Stimulated activated memory B cell treated with anti-CD40 and anti-IgM and Interleukin-4, amounts not matched to agents 10 μg/mL and 1 μg/mL and 100 μg/mL, for 72 hours (primary cell): Measurements from ENCODE around the gene CCDC136.

Source experiments
- ATAC-seq: fragments of 150-1000 bp; cut with Tn5 transposase; 2 replicates; pipeline ENCODE4 v1.10.0; 2021
- H3K27ac Mint-ChIP-seq: one replicate; pipeline ENCODE4 v1.8.0; 2022; ENCODE audit warnings: mild to moderate bottlenecking, mixed read lengths
- H3K27me3 Mint-ChIP-seq: one replicate; pipeline ENCODE4 v1.8.0; 2022; ENCODE audit warnings: mixed read lengths
- H3K36me3 Mint-ChIP-seq: one replicate; pipeline ENCODE4 v1.8.0; 2022; ENCODE audit warnings: mixed read lengths
- H3K4me1 Mint-ChIP-seq: one replicate; pipeline ENCODE4 v1.8.0; 2022; ENCODE audit warnings: mixed read lengths
- H3K4me3 Mint-ChIP-seq: one replicate; pipeline ENCODE4 v1.8.0; 2022; ENCODE audit warnings: mild to moderate bottlenecking, moderate library complexity, mixed read lengths
- H3K9me3 Mint-ChIP-seq: one replicate; pipeline ENCODE4 v1.8.0; 2022; ENCODE audit warnings: mixed read lengths

The CCDC136 gene

DNA sequence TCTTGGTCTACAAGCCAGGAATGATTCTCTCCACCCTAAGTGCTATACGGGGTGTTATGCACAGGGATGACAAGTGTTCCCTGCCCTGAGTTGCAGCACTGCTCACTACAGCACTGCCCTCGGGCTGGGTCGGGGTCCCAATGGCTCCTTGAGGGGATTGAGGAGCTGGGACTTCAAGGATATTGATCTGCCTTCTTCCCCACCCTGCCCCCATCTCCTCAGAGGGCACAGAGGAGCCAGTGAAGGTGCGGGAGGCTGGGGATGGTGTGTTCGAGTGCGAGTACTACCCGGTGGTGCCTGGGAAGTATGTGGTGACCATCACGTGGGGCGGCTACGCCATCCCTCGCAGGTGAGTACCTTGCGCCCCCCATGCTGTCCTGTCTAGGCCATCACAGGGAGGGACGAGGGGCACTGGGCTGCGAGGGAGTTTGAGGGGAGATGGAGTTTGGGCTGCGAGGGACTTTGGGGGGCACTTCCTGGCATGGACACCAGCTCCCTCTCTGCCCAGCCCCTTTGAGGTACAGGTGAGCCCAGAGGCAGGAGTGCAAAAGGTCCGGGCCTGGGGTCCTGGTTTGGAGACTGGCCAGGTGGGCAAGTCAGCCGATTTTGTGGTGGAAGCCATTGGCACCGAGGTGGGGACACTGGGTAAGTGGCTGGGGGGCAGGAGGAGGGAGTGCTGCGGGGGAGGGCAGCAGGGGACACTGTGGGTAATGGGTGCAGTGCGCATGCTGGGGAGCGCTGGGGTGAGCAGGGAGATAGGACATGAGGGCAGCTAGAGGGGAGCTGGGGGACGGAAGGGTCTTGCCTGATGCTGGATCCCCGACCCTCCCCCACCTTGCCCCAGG lies 48.8 kb downstream of the CCDC136 start:
- Mint-ChIP-seq H3K9me3 (no peaks in the 10 kb centered on the region), H3K4me1 (peaks cover 26% of the 10 kb centered on the region), H3K4me3 (no peak overlapping the region), H3K27me3 (peaks cover 20% of the 10 kb centered on the region), H3K27ac (no peak overlapping the region), H3K36me3 (no peaks in the 10 kb centered on the region)
- no peak for ATAC-seq

GRCh38 chr7:128841171-128841690 lies 49.5 kb downstream of the CCDC136 start:
- peaks cover 26% of the 10 kb centered on the region for H3K4me1 Mint-ChIP-seq
- H3K27ac Mint-ChIP-seq: no peak overlapping the region
- peak; percentile 65 for ATAC-seq
- no peak overlapping the region for H3K4me3 Mint-ChIP-seq
- H3K36me3 Mint-ChIP-seq: no peaks in the 10 kb centered on the region
- no peaks in the 10 kb centered on the region for H3K9me3 Mint-ChIP-seq
- H3K27me3 Mint-ChIP-seq: peaks cover 18% of the 10 kb centered on the region

DNA sequence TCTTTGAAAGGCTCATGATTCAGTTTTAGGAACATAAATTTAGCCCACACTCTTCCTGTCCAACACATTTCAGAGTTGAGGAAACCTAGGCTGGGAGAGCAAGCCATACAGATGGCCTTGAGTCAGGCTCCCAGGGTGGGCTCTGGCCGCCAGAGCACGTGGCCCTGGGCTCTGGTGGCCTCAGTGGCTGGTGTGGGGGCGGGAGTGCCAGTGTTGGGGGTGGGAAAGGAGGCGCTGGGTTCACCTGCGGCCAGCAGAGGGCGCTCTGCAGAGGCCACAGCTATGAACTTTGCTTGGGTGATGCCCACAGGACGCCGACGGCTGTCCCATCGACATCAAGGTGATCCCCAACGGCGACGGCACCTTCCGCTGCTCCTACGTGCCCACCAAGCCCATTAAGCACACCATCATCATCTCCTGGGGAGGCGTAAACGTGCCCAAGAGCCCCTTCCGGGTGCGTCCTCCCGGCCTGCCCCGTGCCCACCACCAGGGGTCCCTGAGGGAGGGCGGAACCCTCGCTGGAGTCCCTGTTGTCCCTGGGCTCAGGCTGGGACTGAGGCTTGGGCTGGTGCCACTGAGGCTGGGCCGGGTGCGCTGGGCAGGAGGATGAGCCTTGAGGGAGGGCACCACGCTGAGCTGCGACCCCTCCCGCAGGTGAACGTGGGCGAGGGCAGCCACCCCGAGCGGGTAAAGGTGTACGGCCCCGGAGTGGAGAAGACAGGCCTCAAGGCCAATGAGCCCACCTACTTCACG lies 50.3 kb downstream of the CCDC136 start:
- H3K27ac Mint-ChIP-seq: no peak overlapping the region
- H3K4me1 Mint-ChIP-seq: peaks cover 26% of the 10 kb centered on the region
- H3K4me3 Mint-ChIP-seq: no peak overlapping the region
- no peak for ATAC-seq
- peaks cover 10% of the 10 kb centered on the region for H3K27me3 Mint-ChIP-seq
- no peaks in the 10 kb centered on the region for H3K9me3 Mint-ChIP-seq
- no peaks in the 10 kb centered on the region for H3K36me3 Mint-ChIP-seq

GRCh38 chr7:128842674-128843641 lies 51.2 kb downstream of the CCDC136 start:
- H3K36me3 Mint-ChIP-seq: no peaks in the 10 kb centered on the region
- no peaks in the 10 kb centered on the region for H3K9me3 Mint-ChIP-seq
- no peak overlapping the region for H3K4me3 Mint-ChIP-seq
- H3K27me3 Mint-ChIP-seq: peaks cover 10% of the 10 kb centered on the region
- ATAC-seq: no peak
- no peak overlapping the region for H3K27ac Mint-ChIP-seq
- peaks cover 26% of the 10 kb centered on the region for H3K4me1 Mint-ChIP-seq

DNA sequence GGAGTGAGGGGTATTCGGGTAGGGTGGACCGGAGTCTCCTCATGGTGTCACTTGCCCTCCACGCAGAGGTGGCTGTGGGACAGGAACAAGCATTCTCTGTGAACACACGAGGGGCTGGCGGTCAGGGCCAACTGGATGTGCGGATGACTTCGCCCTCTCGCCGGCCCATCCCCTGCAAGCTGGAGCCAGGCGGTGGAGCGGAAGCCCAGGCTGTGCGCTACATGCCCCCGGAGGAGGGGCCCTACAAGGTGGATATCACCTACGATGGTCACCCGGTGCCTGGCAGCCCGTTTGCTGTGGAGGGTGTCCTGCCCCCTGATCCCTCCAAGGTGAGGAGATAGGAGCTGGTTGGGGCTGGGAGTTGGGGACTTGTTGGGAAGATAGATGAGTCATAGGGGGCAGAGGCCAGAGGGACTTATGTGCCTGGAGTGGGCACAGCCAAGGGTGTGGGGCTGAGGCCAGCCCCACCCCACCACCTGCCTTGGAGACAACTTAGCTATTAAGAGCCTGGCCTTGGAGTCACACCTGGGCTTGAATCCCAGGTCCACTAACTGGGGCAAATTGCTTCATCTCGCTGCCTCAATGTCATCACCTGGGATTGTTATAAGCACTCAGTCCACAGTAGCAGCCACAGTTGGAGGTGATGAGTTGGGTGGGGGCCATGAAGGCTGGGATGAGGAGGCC lies 52.3 kb downstream of the CCDC136 start:
- Mint-ChIP-seq H3K9me3 (no peaks in the 10 kb centered on the region), H3K36me3 (no peaks in the 10 kb centered on the region), H3K4me1 (peaks cover 26% of the 10 kb centered on the region), H3K27me3 (peaks cover 10% of the 10 kb centered on the region), H3K4me3 (no peak overlapping the region), H3K27ac (no peak overlapping the region)
- no peak for ATAC-seq

DNA sequence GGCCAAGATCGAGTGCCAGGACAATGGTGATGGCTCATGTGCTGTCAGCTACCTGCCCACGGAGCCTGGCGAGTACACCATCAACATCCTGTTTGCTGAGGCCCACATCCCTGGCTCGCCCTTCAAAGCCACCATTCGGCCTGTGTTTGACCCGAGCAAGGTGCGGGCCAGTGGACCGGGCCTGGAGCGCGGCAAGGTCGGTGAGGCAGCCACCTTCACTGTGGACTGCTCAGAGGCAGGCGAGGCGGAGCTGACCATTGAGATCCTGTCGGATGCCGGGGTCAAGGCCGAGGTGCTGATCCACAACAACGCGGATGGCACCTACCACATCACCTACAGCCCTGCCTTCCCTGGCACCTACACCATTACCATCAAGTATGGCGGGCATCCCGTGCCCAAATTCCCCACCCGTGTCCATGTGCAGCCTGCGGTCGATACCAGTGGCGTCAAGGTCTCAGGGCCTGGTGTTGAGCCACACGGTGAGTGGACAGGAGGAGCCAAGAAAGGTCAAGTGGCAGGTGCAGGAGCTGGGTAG lies 53.1 kb downstream of the CCDC136 start:
- Mint-ChIP-seq H3K27me3 (peaks cover 13% of the 10 kb centered on the region), H3K4me1 (peaks cover 23% of the 10 kb centered on the region), H3K27ac (no peak overlapping the region), H3K9me3 (no peaks in the 10 kb centered on the region), H3K36me3 (no peaks in the 10 kb centered on the region), H3K4me3 (no peak overlapping the region)
- ATAC-seq: no peak

- no peak for ATAC-seq
- Mint-ChIP-seq H3K4me1 (peaks cover 17% of the 10 kb centered on the region), H3K36me3 (no peaks in the 10 kb centered on the region), H3K27ac (no peak overlapping the region), H3K4me3 (no peak overlapping the region), H3K9me3 (no peaks in the 10 kb centered on the region), H3K27me3 (peaks cover 13% of the 10 kb centered on the region)
Observed at GRCh38 chr7:128845475-128845874, 53.7 kb downstream of the CCDC136 start.

GRCh38 chr7:128845987-128846386 lies 54.2 kb downstream of the CCDC136 start:
- no peaks in the 10 kb centered on the region for H3K9me3 Mint-ChIP-seq
- H3K27me3 Mint-ChIP-seq: peaks cover 9% of the 10 kb centered on the region
- no peak for ATAC-seq
- no peak overlapping the region for H3K27ac Mint-ChIP-seq
- peaks cover 12% of the 10 kb centered on the region for H3K4me1 Mint-ChIP-seq
- no peaks in the 10 kb centered on the region for H3K36me3 Mint-ChIP-seq
- no peak overlapping the region for H3K4me3 Mint-ChIP-seq

DNA sequence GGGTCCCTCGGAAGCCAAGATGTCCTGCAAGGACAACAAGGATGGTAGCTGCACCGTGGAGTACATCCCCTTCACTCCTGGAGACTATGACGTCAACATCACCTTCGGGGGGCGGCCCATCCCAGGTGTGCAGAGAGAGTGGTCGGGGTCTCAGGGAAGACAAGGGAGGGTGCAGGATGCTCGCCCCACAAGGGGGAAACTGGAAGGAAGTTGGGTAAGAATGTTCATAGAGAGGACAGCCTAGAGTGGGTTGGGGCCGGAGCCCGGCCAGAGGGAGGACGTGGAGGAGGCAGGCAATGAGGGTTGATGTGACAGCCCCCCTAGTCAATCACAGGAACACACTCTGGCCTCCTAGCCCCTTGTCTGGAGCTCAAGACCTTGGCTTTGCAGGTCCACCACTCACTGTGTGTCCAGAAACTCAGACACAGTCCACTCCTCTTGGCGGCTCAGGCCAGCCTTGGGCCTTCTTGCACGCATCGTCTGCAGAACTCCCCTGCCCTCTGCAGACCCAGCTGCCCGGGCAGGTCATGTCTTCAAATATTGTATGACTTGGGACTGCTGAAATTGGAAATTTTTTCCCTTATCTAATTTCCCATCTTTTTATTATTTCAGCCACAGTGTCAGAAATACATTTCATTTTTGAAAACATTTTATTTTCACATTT lies 55.1 kb downstream of the CCDC136 start:
- no peaks in the 10 kb centered on the region for H3K9me3 Mint-ChIP-seq
- no peaks in the 10 kb centered on the region for H3K36me3 Mint-ChIP-seq
- peaks cover 9% of the 10 kb centered on the region for H3K27me3 Mint-ChIP-seq
- peaks cover 3% of the 10 kb centered on the region for H3K4me1 Mint-ChIP-seq
- H3K4me3 Mint-ChIP-seq: no peak overlapping the region
- H3K27ac Mint-ChIP-seq: no peak overlapping the region
- ATAC-seq: no peak

DNA sequence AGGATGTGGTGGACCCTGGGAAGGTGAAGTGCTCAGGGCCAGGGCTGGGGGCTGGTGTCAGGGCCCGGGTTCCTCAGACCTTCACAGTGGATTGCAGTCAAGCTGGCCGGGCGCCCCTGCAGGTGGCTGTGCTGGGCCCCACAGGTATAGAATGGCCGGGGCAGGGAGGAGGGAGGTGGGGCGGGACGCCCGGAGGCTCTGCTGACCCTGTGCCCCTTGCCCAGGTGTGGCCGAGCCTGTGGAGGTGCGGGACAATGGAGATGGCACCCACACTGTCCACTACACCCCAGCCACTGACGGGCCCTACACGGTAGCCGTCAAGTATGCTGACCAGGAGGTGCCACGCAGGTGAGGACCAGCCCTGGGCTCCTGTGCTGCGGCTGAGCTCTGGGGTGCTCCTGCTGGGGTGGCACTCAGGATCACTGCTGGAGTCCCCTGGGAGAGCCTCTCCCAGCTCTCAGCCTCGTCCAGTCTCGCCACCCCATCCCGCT lies 56.0 kb downstream of the CCDC136 start:
- H3K9me3 Mint-ChIP-seq: no peaks in the 10 kb centered on the region
- H3K27me3 Mint-ChIP-seq: peaks cover 9% of the 10 kb centered on the region
- ATAC-seq: no peak
- H3K36me3 Mint-ChIP-seq: no peaks in the 10 kb centered on the region
- H3K4me1 Mint-ChIP-seq: no peaks in the 10 kb centered on the region
- no peak overlapping the region for H3K4me3 Mint-ChIP-seq
- H3K27ac Mint-ChIP-seq: no peak overlapping the region

DNA sequence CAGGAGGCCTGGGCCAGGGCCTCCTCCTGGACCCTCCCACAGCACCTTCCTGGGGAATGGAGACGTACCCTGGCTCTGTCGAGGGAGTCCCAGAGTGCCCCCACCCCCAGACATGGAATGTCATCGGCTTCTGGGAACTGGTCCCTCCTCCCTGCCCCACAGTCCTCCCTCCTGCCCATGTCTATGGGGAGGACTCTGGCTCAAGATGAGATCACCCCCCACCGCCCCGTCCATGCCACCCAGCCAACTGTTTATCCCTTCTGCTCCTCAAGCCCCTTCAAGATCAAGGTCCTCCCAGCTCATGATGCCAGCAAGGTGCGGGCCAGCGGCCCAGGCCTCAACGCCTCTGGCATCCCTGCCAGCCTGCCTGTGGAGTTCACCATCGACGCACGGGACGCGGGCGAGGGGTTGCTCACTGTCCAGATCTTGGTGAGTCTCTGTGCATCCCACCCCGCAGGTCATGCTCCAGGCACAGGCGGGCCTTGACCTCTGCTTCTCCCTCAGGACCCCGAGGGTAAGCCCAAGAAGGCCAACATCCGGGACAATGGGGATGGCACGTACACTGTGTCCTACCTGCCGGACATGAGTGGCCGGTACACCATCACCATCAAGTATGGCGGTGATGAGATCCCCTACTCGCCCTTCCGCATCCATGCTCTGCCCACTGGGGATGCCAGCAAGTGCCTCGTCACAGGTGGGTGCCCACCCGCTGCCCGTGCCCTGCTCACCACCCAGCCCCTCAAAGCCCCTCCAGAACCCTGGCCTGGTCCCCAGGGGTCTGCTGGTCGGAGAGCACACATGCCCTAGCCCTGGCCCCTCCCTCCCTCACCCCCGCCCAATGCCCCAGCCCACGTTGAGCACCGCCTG lies 56.8 kb downstream of the CCDC136 start:
- Mint-ChIP-seq H3K36me3 (no peaks in the 10 kb centered on the region), H3K9me3 (no peaks in the 10 kb centered on the region), H3K27me3 (peaks cover 9% of the 10 kb centered on the region), H3K27ac (no peak overlapping the region), H3K4me1 (no peaks in the 10 kb centered on the region), H3K4me3 (no peak overlapping the region)
- ATAC-seq: peak; percentile 13

DNA sequence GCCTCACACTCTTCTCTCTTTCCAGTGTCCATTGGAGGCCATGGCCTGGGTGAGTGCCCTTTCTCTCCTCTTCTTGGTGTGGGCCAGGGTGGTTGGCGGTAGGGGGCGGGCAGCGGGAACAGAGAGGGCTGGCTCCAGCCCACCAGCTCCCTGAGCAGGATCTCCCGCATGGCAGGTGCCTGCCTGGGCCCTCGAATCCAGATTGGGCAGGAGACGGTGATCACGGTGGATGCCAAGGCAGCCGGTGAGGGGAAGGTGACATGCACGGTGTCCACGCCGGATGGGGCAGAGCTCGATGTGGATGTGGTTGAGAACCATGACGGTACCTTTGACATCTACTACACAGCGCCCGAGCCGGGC lies 57.4 kb downstream of the CCDC136 start:
- no peak overlapping the region for H3K4me3 Mint-ChIP-seq
- no peaks in the 10 kb centered on the region for H3K9me3 Mint-ChIP-seq
- no peaks in the 10 kb centered on the region for H3K36me3 Mint-ChIP-seq
- peaks cover 9% of the 10 kb centered on the region for H3K27me3 Mint-ChIP-seq
- no peak overlapping the region for H3K27ac Mint-ChIP-seq
- no peaks in the 10 kb centered on the region for H3K4me1 Mint-ChIP-seq
- ATAC-seq: no peak
